Activated CD4-positive, CD25-positive, alpha-beta regulatory T cell treated with anti-CD3 and anti-CD28 coated beads, Interleukin-2, amount 50 U/mL, for 24 hours (primary cell): ENCODE results near the gene SPEG.

ENCODE experiments used
- ATAC-seq, 2 donors: fragments of 150-1000 bp; cut with Tn5 transposase; one replicate each; pipeline ENCODE4 v1.10.0; 2021; ENCODE audit warnings: mild to moderate bottlenecking in 1 of 2, moderate library complexity in 1 of 2

The SPEG gene

GRCh38 chr2:219426068-219426443, 8.6 kb upstream of the SPEG start:
- ATAC-seq: no peak

GRCh38 chr2:219426534-219427136, 8.0 kb upstream of the SPEG start:
- no peak for ATAC-seq

GRCh38 chr2:219428469-219428868, 6.2 kb upstream of the SPEG start:
- no peak for ATAC-seq

- no peak for ATAC-seq
Observed at GRCh38 chr2:219429958-219430606, 4.6 kb upstream of the SPEG start.

GRCh38 chr2:219430633-219431615, 3.7 kb upstream of the SPEG start:
- ATAC-seq: no peak

DNA sequence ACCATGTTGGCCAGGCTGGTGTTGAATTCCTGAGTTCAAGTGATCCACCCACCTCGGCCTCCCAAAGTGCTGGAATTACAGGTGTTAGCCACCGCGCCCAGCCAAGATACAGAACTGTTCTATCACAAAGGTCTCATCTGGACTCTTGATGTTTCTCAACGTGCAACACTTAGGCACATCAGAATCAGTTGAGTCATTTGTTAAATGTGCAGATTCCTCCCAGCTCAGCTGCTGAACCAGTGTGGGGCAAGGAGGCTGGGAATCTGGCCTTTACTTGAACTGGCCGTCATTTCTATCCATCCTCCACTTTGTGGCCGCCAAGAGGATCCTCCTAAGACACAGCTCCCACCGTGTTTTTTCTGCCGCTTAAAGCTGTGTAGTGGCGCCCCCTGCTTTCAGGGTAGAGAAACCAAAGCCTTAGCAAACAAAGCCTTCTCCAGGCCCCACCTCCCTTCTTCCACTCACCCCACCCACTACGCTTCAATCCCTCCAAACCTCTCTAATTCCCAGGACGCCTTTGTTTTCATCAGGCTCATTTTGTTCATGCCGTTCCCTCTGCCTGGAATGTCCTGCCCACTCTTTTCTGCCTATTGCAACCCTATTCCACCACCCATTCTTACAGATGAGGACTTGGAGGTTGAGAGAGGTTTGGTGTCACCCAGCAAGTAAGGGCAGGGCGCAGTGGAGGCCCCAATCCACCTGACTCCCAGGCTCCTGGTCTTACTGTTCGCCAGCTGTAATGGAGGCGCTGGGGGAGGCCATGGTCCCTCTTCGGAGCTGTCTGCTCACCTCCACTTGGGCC, 776 bp upstream of the SPEG start:
- ATAC-seq: no peak

DNA sequence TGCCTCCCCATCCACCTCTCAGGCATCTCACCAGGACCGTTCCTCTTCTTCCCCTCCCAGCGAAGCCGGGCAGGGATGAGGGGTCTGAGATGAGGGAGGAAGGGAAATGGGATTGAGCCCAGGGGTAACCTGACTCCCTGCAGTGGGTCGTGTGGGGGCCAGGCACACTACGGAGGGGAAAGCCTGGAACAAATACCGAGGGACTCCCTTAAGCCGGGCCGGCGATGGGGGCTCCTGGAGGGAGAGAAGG, 250 bp upstream of the SPEG start:
- ATAC-seq: no peak

DNA sequence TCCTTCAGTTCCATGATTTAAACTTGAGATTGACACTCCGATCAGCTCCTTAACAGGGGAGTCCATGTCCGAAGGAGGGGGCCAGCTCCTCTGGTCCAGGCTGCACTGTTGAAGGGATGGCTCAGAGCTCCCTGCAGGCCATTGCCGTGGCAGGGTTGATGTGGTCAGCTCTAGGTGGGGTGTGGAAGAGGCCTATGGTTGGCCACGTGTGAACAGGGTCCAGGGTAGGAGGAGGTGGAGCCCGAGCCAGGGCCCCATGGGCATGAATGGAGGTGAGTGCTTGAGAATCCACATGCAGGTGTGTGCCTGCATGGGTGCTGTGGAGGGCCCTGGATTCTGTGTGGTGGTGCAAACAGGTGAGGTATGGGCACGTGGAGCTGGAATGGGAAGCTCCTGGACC, 1.1 kb downstream of the SPEG start:
- no peak for ATAC-seq

- no peak for ATAC-seq
Observed at GRCh38 chr2:219436491-219436890, 1.8 kb downstream of the SPEG start.

DNA sequence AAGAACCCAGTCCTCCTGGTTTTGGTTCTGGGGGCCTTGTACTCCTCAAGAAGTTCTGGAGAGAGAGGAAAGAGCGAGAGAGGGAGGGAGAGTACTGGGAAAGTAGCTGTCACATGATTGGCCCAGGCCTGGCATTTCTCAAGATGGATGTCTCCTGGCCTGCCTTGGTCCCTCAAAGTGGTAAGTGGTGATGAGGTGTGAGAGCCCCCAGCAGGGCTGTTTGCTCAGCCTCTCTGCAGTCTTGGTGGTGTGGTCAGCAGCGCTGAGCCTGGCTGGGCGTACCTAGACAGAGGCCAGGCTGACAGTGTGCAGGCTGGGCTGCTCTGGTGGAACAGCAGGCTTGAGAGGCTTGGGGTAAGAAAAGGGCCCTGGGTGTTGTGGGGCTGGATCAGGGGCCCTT, 2.5 kb downstream of the SPEG start:
- ATAC-seq: no peak

- no peak for ATAC-seq
Observed at GRCh38 chr2:219437690-219438206, 3.1 kb downstream of the SPEG start.

GRCh38 chr2:219438453-219438852, 3.8 kb downstream of the SPEG start:
- no peak for ATAC-seq

- no peak for ATAC-seq
Observed at GRCh38 chr2:219439506-219439905, 4.9 kb downstream of the SPEG start.

GRCh38 chr2:219440388-219441256, 6.0 kb downstream of the SPEG start:
- no peak for ATAC-seq

DNA sequence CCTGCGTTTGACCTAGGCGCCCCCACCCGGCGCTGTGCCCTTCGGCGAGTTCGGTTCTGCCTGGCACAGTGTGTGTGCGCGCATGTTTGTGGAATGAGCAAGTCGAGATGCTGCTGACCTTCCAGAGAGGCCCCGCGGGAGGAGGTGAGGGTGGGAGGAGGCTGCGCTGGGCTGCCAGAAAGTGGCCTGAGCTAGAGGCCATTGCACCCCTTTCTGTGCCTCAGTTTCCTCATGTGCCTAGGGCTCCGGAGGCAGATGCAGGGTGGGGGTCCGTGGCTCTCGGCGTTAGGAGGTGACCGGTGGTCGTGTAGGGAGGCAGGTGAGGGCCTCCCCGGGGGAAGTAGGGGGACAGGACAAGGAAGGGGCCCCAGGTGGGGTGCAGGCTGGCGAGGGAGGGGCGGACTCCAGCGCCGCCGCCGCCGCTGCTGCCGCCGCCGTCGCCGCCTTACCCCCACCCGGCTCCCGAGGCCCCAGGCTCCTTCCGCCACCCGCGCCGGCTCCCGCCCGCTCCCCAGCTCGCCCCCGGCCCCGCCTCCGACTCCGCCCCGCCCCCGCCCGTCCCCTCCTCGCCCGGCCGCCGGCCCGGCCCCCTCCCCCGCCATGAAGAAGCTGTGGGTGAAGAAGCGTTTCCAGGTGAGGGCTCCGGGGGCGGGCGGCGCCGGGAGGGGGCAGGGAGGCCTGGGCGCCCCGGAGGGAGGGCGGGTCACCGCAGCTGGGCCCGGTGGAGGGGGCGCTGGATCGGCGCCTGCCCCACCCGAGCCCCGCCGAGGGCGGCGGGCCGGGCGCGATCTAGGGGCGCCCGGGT, 7.0 kb downstream of the SPEG start:
- peak; percentile 18 to 57 for ATAC-seq

- no peak for ATAC-seq
Observed at GRCh38 chr2:219442256-219443015, 7.8 kb downstream of the SPEG start.

DNA sequence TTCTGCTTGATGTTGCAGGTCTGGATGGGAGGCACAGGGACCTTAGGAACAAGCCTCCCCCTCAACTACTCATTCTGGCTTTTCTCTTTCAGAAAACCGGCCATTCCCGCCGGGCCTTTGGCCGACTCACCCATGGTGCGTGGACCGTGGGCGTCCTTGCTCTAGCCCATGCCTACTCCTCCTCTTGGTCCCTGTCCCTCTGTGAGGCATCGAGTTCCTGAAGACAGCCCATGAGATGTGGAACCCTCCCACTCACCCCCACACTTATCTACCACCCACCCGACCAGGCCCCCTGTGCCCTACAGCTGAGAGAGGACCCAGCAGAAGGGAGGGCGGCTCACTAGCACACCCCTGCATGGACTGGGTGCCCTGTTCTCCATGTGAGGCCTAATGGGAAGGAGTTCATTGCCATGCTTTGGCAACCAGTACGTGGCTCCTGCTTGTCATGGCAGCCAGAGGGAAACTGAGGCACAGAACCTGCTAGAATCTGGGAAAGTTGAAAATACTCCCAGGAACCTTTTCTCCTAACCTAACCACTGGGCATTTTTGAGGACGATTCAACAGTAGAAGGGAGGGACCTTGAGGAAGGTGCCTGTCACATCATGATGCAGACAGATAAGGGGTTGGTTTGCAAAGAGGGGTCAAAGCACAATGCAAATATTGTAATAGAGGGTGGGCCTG, 8.5 kb downstream of the SPEG start:
- ATAC-seq: no peak

DNA sequence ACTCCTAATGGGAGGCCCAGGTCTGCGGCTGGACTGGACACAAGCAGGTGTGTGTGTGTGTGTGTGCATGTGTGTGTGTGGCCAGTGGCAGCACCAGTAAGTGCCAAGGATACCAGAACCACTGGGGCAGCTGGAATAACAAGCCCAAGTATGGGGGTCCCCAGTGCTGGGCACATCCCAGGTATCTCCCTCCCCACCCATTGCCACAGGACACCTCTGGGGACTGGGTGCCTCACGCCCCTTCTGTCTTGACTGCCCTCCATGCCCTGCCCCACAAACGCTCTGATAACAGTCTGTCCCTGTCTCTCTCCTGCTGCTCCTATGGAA, 9.0 kb downstream of the SPEG start:
- no peak for ATAC-seq

GRCh38 chr2:219444566-219445091, 10.0 kb downstream of the SPEG start:
- ATAC-seq: no peak

GRCh38 chr2:219445220-219445640, 10.6 kb downstream of the SPEG start:
- no peak for ATAC-seq
